ENCODE results near the gene GPATCH8.

The GPATCH8 gene

DNA sequence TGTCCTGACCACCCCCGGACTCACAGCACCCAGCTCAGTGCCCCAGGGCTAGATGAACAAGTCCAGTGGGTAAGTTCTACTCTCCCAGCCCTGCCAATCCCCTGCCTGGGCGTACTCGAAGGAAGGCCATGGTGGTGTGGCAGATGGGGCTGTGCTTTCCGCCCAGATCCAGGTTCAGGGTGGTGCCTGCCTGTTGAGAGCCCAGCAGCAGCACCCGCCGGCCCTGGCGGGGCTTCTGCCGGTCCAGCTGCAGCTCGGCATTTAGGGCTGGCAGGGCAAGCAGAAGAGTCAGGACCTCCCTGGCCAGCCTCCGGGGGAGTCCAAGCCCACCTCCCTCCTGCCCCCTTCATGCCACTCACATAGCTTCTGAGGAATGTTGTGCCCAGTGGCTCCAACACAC, 123.3 kb downstream of the GPATCH8 start:
- TF ChIP-seq, protein P1, sequence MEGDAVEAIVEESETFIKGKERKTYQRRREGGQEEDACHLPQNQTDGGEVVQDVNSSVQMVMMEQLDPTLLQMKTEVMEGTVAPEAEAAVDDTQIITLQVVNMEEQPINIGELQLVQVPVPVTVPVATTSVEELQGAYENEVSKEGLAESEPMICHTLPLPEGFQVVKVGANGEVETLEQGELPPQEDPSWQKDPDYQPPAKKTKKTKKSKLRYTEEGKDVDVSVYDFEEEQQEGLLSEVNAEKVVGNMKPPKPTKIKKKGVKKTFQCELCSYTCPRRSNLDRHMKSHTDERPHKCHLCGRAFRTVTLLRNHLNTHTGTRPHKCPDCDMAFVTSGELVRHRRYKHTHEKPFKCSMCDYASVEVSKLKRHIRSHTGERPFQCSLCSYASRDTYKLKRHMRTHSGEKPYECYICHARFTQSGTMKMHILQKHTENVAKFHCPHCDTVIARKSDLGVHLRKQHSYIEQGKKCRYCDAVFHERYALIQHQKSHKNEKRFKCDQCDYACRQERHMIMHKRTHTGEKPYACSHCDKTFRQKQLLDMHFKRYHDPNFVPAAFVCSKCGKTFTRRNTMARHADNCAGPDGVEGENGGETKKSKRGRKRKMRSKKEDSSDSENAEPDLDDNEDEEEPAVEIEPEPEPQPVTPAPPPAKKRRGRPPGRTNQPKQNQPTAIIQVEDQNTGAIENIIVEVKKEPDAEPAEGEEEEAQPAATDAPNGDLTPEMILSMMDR (conservative IDR thresholded peaks at IDR 0.05; ENCODE audit: low read length): no peak
- no peak for DNase-seq (ENCODE audit: low read depth)
- H3K4me3 ChIP-seq (ENCODE audit: low read length): no peak overlapping the region

DNA sequence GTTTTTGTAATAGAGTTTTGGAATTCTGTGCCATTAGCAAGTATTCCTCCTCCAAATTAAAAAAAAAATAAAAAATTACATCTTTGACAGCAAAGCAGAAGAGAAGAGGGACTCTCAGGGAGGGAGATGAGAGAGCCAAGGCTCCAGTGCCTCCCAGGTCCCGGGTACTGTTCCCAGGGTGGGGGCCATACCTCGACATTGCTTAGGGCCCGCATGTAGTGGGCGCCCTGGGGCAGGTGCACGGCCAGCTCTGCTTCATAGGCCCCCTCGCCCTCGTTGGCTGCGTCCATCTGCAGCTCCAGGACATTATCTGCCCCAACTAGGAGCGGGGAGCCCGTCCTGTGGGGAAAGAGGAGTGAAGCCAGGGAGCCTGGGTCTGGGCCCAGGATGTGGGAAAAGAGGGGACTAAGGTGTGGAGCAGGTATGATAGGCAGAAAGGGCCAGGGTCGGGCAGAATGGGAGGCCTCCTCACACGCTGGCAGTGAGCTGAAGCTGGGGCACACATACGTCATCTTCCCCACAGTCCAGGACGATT, 125.0 kb downstream of the GPATCH8 start:
- TF ChIP-seq, protein P1 (conservative IDR thresholded peaks at IDR 0.05; ENCODE audit: low read length): no peak

DNA sequence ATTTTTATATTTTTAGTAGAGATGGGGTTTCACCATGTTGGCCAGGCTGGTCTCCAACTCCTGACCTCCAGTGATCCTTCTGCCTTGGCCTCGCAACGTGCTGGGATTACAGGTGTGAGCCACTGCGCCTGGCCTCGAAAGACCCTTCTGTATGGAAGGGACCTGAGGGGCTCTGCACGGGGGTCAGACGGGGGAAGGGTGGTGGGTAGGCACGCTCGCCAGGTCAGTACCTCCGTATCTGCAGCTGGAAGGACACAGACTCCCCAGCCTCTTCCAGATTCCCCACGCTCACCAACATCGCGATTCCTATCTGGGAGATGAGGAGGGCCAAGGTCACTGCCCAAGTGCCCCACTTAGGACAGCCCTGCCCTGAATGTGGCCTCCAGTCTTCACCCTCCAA, 126.4 kb downstream of the GPATCH8 start:
- TF ChIP-seq, protein P1 (conservative IDR thresholded peaks at IDR 0.05; ENCODE audit: low read length): no peak
- H3K4me3 ChIP-seq (ENCODE audit: low read length): no peak overlapping the region
- no peak for DNase-seq (ENCODE audit: low read depth)

More for the DNA sequence above, 125.0 kb downstream of the GPATCH8 start:
- no peak overlapping the region for H3K4me3 ChIP-seq (ENCODE audit: low read length)
- DNase-seq (ENCODE audit: low read depth): no peak

DNA sequence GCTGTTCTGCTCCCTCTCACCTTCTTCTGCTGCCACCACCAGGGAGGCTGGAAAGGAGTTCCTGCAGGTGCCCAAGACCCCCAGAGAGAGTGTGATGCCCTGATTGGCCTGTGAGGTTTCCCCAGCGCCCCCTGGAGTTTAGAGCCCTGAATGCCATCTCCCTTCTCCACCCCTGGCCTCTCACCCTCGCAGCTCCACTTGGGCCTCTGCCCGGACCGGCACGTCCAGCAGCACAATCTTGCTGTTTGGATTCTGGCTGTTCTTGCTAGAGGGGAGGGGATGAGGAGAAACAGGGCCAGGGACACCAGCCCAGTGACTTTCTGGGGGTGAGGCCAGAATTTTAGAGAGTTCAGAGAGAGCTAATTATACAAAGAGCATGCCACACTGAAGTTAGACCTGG, 127.1 kb downstream of the GPATCH8 start:
- TF ChIP-seq, protein P1 (conservative IDR thresholded peaks at IDR 0.05; ENCODE audit: low read length): peak; percentile 40
- no peak for DNase-seq (ENCODE audit: low read depth)
- H3K4me3 ChIP-seq (ENCODE audit: low read length): no peak overlapping the region

DNA sequence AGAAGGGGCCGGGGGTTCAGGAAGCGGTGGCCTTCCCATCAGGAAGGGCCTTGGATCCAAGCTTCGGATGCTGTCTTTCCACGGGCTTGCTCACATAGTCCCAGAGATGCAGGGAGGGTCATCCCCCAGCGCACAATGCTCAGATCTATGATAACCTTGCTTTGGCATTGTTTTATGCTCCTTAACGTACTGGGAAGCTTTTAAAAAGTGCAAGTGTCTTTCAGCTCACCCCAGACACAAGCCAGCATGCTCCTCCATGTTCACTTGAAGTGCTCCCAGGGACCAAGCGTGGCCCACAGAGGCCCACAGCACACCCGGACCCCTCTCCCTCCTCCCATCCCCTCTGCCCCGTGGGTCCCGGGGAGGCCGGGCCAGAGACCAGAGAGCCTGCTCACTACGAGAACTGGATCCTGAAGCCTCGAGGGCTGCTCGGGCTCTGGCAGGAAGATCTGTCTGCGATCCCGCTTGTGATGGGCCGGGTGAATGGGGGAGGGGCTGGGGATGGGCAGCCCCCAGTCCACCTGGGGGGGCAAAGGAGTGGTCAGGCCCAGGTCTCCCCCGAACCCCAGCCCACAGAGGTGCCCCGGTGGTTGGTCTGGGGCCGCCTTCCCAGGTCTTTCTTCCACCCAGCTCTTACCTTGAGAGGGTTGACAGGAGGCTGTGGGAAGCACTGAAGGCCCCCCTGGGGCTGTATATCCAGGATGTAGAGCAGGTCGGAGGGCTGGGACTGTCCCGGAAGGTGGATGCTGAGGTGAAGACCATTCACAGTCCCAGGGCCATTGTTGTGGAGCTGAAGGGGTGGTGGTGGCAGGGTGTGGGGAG, 127.8 kb downstream of the GPATCH8 start:
- H3K4me3 ChIP-seq (ENCODE audit: low read length): no peak overlapping the region
- DNase-seq (ENCODE audit: low read depth): no peak
- TF ChIP-seq, protein P1 (conservative IDR thresholded peaks at IDR 0.05; ENCODE audit: low read length): no peak

DNA sequence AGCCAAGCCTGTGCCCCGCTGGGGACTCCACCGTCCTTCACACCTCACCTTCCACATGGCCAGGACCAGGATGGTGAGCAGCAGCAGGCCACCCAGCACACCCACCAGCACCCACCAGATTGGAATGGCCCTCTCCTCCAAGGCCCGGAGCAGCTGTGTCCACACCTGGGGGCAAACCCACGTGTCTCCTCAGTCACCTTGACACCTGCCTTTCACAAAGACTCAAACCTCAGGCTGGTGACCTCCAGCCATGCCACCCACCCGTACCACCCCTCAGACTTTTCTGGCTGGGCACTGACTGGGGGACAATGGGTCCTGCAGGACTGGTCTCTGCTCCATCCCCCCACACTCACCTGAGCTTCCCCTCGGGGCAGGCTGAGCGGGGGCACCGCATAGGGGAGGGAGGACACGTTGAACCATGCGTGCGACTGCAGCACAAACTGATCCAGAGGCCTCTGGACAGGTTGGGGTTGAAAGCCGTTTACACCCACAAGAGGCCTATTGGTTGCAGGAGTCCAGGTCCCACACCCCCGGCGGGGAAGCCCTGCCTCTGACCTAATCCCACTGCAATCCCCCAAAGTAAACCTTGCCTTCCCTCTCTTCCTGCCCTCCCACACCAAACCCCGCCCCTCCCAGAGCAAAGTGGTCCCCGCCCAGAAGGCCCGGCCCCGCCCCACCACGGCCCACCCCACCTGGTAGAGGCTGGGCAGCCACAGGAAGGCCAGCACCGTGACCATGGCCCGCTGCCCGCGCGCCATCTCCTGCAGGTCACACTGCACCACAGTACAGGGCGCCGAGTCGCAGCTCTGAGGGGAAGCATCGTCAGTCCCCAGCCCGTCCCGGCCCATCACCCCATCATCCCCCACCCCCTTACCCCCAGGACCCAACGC, 128.7 kb downstream of the GPATCH8 start:
- no peak for DNase-seq (ENCODE audit: low read depth)
- H3K4me3 ChIP-seq (ENCODE audit: low read length): no peak overlapping the region
- TF ChIP-seq, protein P1 (conservative IDR thresholded peaks at IDR 0.05; ENCODE audit: low read length): no peak
